GM19395 (cell line): ENCODE data around the gene MZF1.
"Not testable (repeated sequence)": the region's sequence is repeated elsewhere in the genome, so short reads cannot be mapped to it uniquely, and the experiment has no call there.

Experiments used
- ATAC-seq: cut with Tn5 transposase; IDR thresholded peaks from one replicate; pipeline ENCODE4 v1.9.1; 2021; ENCODE audit warnings: mild to moderate bottlenecking, moderate library complexity; ENCODE audit not compliant: unreplicated experiment

Gene MZF1

DNA sequence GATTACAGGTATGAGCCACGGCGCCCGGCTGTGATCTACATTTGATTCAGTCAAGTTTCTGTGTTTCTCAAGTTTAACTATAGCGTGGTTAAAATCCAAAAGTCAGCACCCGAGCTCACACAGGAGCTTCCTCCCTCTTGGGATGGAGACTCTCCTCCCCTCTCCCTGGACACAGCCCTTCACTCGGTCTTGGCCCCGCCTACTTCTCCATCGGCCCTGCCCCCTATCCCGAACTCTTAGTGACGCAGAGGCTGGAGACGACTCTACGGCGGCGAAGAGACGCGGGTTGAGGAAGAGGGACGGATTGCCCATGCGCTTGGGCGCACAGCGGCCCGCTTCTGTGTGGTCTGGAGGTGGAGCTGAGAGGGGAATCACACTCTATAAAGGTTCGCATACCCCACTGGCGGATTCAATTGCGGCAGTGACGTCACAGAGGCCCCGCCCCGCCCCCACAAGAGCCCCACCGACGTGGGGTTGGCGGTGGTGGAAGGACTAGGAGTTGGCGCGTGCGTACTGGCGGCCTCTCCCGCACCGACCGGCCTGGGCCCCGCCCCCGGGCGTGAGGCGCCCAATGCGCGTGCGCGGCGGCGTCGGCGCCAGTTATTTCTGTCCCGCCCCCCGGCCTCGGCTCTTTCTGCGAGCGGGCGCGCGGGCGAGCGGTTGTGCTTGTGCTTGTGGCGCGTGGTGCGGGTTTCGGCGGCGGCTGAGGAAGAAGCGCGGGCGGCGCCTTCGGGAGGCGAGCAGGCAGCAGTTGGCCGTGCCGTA is 29.1 kb downstream of the MZF1 start, which contains the start of gene TRIM28:
Gene TRIM28, plus strand, starts transcription at position 239 of the 765 bp plus-strand sequence. CDS start 694 bp downstream, outside the sequence.
- peak; percentile 85 for ATAC-seq

DNA sequence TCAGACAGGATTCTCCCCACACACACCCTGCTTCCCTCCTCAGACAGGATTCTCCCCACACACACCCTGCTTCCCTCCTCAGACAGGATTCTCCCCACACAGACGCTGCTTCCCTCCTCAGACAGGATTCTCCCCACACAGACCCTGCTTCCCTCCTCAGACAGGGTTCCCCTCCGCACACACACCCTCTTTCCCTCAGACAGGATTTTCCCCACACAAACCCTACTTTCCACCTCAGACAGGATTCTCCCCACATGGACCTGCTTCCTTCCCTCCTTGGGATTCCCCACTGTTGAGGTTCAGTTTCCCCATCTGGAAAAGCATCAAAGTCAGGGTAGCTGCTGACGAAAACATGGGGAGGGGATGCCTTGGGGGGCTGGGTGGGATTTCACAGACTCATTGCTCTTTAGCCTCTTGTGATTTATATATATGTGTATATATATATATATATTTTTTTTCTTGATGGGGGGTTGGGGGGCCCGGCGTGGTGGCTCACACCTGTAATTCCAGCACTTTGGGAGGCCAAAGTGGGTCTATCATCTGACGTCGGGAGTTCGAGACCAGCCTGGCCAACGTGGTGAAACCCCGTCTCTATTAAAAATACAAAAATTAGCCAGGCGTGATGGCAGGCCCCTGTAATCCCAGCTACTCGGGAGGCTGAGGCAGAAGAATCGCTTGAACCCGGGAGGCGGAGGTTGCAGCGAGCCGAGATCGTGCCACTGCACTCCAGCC is 30.3 kb downstream of the MZF1 start:
- not testable (repeated sequence) for ATAC-seq

DNA sequence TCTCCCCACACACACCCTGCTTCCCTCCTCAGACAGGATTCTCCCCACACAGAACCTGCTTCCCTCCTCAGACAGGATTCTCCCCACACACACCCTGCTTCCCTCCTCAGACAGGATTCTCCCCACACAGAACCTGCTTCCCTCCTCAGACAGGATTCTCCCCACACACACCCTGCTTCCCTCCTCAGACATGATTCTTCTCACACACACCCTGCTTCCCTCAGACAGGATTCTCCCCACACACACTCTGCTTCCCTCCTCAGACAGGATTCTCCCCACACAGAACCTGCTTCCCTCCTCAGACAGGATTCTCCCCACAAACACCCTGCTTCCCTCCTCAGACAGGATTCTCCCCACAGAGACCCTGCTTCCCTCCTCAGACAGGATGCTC is 34.0 kb downstream of the MZF1 start:
- ATAC-seq = not testable (repeated sequence)

DNA sequence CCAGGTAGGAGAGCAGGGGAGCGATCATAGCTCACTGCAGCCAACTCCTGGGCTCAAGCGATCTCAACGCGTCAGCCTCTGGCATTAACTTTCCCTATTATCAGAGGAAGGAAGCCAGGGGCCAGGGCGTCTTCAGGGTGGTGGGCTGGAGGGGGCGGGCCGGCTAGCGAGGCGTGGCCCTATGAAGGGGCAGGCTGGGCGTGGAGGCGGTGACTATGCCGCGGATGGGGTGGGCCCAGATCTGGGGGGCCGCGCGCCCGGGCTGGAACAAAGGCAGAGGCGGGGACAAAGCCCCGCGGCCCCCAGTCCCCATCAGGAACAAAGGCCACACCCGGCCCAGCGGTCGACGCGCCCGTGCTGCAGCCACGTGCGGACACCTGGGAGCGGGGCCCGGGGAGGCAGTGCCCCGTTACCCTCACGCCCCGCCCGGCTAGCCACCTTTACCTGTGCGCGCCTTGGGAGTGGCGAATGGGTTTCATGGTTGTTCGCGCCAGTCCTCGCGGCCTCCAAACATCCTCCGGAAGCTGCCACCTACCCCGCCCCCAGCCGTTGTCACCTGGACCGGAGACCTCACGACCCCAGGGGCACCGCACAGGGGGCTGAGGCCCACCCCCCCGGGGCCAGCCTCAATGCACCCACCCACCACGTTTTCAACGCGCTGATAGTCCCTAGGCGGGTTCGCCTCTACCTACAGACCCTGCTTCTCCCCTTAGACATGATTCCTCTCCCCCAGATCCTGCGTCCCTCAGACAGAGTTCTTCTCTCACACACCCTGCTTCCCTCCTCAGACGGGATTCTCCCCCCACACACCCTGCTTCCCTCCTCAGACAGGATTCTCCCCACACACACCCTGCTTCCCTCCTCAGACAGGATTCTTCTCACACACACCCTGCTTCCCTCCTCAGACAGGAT is 34.6 kb downstream of the MZF1 start:
- no peak for ATAC-seq

DNA sequence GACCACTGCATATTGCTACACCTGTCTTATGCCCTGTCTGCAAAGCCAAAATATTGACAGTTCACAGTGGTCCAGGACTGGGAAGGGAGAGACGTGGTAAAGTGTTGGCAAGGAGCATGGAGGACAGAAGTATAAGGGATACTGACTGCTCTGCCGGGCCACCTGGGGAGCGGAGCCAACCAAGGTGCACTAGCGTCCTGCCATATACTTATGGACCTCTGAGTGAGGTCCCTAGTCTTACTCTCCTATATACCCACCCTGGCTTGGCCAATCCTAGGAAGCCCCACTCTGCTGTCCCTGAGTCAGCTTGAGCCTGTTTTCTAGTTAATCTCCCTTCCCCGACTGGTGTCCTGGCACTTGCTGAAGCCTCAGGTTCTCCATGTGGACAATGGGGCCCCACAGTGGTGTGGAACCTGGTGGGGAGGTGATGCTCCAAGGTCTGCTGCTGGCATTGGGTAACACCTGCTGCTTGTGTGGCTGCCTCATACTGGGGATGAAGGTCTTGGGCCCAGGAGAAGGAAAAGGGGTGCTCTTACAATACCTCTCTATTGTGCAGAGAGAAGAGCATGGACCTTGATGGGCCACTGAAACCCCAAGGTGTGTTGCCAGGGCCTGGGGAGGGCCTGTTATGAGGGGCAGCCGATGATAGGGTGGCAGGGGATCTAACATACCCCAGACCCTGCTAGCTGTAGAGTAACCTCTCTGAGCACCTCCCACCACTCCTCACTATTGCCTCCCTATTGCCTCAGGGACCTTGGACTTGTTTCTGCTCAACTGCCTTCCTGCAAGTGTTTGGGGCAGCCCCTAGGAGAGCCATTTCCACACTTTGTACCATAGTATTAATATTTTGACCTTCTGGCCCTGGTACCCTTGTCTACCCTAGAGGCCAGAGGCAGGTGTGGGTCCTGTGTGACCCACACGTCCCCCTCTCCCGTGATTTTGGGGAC is 36.0 kb downstream of the MZF1 start:
- no peak for ATAC-seq

DNA sequence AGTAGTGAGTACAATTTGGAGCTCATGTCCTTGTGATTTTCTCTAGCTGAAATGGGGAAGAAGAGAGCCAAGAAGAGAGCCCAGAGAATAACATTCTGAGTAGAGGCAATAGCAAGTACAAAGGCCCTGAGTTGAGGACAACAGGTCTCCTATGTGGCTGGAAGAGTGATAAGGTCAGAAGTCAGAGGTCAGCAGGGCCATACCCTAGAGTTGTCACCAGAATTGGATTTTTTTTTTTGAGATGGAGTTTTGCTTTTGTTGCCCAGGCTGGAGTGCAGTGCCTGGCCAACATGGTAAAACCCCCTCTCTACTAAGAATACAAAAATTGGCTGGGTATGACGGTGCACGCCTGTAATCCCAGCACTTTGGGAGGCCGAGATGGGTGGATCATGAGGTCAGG is 37.3 kb downstream of the MZF1 start:
- ATAC-seq = no peak

DNA sequence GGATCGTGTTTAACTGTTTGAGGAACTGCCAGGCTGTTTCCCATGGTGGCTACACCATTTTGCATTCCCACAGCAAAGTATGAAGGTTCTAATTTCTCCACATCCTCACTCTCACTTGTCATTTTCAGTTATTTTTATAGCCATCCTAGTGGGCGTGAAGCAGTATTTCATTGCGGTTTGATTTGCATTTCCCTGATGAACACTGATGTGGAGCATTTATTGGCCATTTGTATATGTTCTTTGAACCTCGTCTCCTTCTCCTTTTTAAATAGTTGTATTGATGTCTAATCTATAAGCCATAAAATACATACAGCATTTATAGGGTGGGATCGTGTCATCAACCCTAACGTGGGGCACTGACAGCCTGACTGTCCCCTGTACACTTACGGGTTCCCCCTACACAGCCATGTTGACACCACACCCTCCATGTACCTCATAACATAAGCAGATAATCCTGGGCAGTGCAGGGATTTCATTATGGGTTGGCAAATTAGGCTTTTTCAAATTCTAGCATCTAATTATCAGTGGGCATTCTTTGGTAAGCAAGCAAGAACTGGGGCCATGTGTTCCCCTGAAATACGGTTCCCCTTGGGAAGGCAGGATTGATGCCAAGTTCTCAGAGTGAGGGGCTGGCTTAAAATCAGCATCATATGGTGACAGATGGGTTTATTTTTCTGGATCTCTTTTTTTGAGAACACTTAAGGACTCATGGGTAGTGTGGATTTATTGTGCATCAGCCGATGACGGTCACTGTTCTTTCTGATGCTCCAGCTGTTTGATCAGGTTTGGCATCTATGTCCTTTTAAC is 41.9 kb downstream of the MZF1 start:
- no peak for ATAC-seq

DNA sequence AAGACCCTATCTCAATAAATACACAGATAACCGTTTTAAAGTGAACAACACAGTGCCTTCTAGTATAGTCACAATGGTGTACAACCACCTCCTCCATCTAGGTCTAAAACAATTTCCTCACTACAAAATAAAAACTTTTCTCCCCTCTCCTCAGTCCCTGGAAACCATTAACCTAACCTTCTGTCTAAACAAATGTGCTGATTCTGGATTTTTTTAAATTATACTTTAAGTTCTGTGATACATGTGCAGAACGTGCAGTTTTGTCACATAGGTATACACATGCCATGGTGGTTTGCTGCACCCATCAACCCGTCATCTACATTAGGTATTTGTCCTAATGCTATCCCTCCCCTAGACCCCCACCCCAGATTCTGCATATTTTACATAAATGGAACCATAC is 43.7 kb downstream of the MZF1 start:
- no peak for ATAC-seq

DNA sequence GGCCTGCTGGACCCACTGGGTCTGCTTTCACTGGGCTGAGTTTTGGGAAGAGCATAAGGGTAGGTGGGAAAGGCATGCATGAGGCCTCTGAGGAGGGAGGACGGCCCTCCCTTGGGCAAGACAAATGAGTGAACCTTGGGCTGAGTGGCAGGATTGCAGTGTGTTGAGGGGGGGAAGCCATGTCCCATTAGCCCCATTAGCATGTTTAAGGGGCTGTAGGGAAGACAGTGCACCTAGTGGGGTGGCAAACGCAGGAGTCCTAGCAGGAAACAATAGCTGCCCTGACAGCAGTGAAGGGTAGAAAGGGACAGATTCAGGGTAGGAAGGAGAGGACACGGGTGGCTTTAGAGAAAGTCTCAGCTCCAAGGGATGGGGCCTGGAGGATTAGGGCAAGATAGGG is 50.4 kb downstream of the MZF1 start:
- no peak for ATAC-seq

DNA sequence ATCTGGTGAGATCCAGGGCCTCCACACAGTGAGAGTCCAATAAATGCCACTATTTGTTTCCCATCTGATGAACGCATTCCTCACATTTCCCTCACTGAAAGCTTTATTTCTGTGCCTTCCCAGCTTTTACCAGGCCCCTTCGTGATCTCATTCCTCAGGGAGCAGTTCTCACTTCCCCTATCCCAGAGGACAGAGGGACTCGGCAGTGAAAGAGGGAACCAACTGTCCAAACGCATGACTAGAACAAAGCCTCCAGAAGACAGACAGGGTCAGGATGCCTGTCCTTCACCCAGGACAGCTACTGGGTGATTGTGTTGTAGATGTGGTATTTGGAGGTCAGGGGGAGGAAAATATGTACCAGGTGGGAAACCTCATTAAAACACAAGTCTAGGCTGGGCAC is 51.5 kb downstream of the MZF1 start:
- no peak for ATAC-seq

DNA sequence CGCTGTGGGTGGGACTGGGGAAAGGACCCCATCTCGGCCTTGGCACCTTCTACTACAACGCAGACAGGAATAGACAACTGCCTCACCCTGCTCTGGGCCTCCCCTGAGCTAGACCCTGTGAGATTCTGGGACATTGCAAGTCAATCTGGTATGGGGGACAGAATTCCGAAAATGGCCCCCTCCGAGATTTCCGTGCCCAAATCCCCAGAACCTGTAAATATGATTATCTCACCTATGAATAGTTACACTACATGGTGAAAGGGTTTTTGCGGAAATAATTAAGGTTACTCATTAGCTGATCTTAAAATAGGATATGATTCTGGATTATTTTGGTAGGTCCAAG is 52.9 kb downstream of the MZF1 start:
- no peak for ATAC-seq

DNA sequence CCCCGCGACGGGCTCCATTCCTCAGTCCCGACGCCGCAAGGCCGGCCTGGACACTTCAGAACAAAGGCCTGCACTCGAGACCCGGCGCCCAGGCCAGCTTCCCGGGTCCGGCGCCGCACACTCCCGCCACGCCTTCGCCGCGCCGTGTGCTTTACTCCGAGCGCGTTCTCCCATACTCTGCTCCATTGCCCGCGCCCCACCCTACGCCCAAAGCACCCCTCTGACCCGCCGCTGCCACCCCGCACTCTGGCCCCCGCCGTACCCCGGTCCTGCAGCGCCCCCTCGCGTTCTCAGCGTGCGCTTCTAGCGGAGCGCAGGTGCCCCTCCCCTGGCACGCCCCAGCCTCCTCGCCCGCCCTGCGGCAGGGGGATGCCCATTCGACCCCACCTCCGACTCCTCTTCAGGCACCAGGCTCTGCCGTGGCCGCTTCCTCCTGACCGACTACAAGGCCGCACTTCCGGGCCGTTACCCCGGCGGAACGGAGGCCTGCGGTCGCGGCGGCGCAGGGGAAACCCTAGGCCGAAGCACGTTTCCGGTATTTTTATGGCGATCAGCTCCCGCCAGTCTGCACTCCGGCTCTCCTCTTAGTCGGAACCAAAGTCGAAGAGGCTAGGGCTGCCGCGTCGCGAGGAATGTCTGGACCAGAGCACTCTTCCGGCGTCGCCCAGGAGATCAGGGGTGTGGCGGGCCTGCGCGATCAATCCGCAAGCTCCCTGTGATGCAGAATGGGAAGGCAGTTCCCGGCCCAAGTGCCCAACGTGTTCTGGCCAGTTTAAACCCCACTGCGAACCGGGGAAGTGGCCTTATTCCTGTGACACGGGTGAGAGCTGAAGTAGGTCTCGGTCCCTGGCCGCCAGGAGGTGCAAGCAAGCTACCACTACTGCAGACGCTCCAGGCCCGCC is 53.5 kb downstream of the MZF1 start, which contains the start of gene ZBTB45:
Gene ZBTB45, minus strand, starts transcription at position 456 of the 902 bp plus-strand sequence. CDS start 2,137 bp downstream, outside the sequence.
- ATAC-seq = peak; percentile 79

DNA sequence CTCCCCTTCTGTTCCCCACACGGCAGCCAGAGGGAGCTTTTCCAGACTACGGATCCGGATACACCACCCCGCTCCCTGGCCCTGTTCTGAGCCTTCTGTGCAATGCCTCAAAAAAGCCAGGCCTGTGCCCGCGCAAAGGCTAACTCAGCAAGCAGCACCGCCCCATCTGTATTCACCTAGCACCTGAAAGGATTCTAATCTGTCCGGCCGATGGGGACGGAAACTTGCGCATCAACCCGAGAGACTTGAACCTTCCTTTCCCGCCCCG is 54.1 kb downstream of the MZF1 start:
- peak; percentile 2 for ATAC-seq

DNA sequence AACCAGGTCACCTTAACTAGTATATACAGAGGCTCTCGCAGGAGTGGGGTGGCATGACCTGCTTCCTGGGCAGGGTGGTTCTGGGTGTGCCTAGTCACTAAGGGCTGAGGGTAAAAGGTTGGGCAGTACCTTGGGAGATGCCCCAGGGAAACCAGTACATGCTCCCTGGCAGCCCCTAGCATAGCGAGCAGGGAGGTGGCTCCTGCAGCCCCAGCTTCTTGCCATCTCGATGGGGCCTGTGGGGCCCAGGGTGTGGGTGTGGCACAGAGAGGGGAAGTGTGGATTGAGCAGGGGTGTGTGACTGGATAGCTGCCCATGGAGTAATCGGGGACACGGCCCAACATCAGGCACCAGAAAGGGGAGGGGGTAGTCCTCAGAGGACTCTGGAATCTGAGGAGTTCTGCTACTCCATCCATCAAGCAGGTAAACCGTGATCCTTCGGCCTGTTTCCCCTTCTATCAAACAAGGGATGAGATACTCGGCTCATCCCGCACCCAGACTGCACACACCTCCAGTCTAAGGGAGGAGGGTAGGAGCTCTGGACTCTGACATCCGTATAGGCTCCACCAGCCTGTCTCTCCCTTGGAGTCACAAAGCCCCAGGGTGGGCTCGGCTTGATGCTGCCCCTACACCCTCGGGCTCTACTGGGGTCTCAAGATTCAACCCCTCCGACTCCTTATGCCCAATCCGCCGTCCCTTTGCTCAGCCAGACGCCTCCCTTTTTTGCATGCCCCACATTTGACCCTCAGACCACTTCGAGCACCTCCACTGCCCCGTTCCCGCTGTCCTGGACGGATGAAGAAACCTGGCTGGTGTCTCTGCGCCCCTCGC is 54.7 kb downstream of the MZF1 start:
- ATAC-seq = no peak

DNA sequence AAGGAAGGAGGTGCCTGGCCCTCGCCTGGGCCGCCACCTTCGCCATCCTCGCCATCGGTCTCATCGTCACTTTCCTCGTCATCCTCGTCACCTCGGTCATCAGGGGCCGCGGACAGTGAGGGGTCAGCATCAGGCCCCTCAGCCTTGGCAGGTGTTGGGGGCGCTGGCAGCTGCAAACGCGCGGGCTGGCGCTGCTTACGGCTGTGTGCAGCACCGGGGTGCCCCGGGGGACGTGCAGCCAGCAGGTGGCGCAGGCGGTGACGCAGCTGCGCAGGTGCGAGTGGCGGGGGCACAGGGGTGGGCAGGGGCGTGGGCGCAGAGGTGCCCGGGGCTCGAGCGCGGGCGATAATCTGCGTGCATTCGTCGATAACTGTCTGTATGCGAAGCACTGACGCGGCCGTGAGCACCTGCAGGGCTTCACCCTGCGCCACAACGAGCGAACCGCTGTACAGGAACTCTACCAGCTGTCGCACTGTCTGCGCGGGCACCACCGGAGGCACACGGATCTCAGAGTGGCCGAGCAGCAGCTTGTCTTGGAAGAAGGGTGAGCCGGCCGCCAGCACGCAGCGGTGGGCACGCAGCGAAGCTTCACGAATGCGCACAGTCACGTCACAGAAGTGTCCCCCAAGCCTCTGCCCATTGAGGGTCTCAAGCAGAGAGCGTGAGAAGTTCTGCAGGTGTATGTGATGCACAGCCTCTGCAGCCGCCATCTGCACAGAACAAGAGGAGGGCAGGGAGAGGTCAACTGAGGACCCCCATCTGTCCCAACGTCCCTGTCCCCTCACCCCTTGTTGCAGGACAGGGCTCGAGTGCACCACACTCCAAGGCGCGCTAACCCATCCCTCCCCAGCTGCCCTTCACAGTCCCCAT is 55.9 kb downstream of the MZF1 start:
- ATAC-seq = no peak

DNA sequence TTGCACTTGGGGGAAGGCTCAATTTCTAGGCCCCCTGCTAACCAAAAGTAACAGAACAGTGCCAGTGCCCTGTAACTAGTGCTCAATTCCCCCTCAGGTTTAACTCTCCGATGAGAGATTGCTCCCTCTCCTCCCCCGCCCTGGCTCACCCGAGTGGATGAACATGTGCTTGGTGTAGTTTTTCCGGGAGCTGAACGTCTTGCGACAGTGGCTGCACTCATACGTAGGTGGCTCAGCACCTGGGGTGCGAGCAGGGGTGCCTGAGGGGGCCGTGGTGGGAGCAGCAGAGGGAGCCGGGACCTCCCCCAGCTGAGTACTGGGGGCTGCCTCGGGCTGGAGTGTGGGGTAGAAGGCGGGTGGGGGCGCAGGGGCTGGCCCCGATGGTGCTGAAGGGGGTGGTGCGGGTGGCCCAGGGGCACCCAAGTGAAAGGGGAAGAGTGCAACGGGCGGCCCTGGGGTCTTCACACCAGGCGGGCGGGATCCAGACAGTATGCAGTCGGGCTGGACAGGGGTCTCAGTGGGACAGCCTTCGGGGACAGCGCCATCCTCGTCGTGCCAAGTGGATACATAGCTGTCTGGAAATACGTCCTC is 56.8 kb downstream of the MZF1 start:
- ATAC-seq = no peak
